GM18526 (cell line): ENCODE data around the gene OR51G2.

Experiments used
- POLR2A ChIP-seq: IDR thresholded peaks from 3 replicates; pipeline ENCODE4 v1.6.1; 2011; ENCODE audit not compliant: insufficient read length; ENCODE audit errors: extremely low read depth

Gene OR51G2

DNA sequence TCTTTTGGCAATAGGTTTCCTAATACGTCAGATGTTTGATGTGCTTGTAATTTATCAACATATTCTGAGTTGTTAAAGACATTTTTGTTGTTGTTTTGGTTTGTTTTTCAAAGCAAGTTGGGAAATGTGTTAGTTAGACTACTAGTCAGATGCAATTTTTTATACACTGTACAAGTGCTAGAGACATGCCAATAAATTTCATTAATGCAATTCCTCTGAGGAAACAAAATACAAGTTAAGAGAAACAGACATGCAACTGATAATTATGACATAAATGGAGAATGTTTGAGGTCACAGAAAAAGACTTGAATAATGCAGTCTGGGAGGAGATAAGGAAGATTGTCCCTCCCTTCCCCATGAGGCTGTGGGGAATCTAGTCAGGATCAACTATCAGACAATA lies 31.6 kb downstream of the OR51G2 start:
- TF ChIP-seq POLR2A: no peak

DNA sequence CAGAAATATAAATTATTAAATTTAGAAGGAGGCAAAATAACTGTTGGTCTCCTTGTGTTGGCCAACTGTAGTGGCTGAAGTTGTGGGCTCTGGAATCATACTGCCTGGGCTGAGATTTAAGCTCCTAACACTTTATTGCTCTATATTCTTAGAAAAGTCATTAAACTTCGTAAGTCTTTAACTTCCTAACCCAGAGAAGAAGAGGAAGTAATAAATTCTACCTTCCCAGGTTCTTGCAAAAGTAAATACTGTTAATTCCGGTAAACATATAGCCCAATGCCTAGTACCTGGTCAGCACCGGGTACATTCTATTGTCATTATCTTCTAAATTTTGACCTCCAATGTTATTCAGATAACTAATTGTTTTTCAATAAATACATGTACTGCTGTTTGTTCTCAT lies 33.0 kb downstream of the OR51G2 start:
- TF ChIP-seq POLR2A: no peak

DNA sequence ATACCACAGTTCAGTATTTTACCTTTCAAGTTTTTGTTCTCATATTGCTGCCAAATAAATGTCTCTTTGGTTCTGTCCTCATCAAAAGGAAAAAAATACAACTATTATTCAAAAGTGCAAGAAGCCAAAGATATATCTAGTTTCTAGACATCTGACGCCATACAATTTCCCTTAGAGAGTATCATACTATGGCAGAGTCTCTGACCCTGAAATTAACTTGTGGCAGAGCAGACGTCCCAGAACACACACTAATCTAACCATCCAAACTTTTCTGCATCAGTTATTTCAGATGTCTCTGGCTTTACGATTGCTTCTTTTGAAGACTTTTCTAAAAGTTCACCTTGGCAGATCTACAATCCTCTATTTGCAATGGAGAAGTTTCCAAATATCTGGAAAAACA lies 34.8 kb downstream of the OR51G2 start:
- TF ChIP-seq POLR2A: no peak

DNA sequence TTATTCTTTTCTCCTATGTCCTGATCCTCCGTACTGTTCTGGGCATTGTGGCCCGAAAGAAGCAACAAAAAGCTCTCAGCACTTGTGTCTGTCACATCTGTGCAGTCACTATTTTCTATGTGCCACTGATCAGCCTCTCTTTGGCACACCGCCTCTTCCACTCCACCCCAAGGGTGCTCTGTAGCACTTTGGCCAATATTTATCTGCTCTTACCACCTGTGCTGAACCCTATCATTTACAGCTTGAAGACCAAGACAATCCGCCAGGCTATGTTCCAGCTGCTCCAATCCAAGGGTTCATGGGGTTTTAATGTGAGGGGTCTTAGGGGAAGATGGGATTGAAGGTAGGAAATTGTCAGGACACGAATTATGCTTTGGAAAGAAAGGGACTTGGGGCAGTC lies 36.6 kb downstream of the OR51G2 start:
- TF ChIP-seq POLR2A: no peak

DNA sequence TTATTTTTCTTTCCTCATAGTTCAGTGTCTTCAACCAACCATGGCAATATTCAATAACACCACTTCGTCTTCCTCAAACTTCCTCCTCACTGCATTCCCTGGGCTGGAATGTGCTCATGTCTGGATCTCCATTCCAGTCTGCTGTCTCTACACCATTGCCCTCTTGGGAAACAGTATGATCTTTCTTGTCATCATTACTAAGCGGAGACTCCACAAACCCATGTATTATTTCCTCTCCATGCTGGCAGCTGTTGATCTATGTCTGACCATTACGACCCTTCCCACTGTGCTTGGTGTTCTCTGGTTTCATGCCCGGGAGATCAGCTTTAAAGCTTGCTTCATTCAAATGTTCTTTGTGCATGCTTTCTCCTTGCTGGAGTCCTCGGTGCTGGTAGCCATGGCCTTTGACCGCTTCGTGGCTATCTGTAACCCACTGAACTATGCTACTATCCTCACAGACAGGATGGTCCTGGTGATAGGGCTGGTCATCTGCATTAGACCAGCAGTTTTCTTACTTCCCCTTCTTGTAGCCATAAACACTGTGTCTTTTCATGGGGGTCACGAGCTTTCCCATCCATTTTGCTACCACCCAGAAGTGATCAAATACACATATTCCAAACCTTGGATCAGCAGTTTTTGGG lies 37.2 kb downstream of the OR51G2 start, which contains the start of gene OR51T1:
TSS of gene OR51T1 (plus strand) at position 41 of the 641 bp plus-strand sequence. CDS start at position 41, 0 bp downstream.
- TF ChIP-seq POLR2A: no peak

DNA sequence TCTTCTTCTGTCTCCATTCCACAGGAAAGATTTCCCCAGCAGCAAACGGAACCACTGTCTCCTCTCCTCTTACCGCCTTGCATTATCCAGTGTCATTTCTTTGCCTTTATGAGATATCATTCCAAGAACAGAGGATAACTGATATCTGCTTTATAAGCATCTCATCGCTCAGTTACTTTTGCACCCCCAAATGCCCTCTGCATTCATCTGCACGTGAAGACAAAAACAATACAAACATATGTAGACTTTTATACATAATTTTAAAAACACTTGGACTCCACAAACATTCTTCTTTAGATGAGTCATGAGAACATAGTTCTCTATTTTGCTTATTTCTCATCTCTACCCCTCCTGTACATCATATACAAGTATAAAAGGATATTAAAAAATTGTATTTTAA lies 38.0 kb downstream of the OR51G2 start:
- TF ChIP-seq POLR2A: no peak

DNA sequence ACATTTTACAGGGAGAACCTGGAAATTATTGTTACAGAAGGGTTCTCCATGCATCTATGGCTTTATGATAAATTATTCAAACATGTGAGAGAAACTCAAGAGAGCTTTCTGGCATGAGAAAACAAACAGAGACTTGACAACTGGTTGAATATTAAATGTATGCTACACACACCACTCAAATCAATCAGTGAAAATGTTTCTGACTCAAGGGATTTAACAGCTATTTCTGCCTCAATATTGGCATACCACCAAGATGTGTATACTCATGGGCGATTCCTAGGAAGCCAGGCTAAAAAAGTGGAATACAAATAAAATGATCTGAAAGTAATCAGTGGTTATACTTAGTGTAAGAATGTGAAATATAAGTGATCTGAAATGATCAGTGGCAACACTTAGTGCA lies 53.3 kb downstream of the OR51G2 start:
- TF ChIP-seq POLR2A: no peak

DNA sequence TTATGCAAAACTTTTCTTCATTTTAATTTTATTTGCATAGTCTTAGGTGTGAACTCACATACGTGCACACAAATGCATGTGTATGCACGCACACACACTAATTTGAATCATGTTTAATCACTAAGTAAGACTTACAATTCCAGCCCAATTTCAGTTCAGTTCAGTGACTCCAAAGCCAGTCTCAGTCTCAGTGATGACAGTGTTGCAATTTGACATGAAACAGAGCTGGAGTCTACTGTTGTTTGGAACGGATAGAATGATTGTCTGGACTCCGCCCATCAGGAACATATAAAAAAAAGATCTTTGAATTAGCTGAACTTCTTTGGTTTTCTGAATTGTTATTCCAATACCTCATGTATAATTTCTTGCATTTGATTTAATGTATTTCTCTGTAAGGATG lies 55.3 kb downstream of the OR51G2 start:
- TF ChIP-seq POLR2A: no peak
